Smooth muscle cell (in vitro differentiated cells): Measurements from ENCODE around the gene GZMM. TPM values are rescaled to one million over a fixed set of nuclear protein-coding genes. Genes with fewer than 3 reads are reported as not detected.

ENCODE experiments used
- DNase-seq: peaks from one replicate; lab custom pipeline; 2025; ENCODE audit not compliant: unreplicated experiment; lab: John Stamatoyannopoulos, UW
- H2AFZ ChIP-seq: fragments of 200-600 bp; sonication (generic); 2 replicates; pipeline ENCODE4 v1.6.0; 2016; ENCODE audit warnings: antibody characterized with exemption, low read depth, mild to moderate bottlenecking
- H3F3A ChIP-seq: fragments of 200-600 bp; sonication (generic); 2 replicates; pipeline ENCODE4 v1.6.0; 2017; ENCODE audit warnings: antibody characterized with exemption, low read depth
- H3K27ac ChIP-seq: fragments of 200-600 bp; sonication (generic); 2 replicates; pipeline ENCODE4 v1.5.1; 2016; ENCODE audit warnings: low read depth, mild to moderate bottlenecking
- H3K27me3 ChIP-seq: fragments of 200-600 bp; sonication (generic); 2 replicates; pipeline ENCODE4 v1.6.1; 2016; ENCODE audit warnings: low read depth, mild to moderate bottlenecking
- H3K36me3 ChIP-seq: fragments of 200-600 bp; sonication (generic); 2 replicates; pipeline ENCODE4 v1.5.1; 2016; ENCODE audit warnings: low read depth
- H3K4me1 ChIP-seq: fragments of 200-600 bp; sonication (generic); 2 replicates; pipeline ENCODE4 v1.5.1; 2016; ENCODE audit warnings: low read depth
- H3K4me2 ChIP-seq: fragments of 200-600 bp; sonication (generic); 2 replicates; pipeline ENCODE4 v1.6.0; 2016; ENCODE audit warnings: mild to moderate bottlenecking
- H3K4me3 ChIP-seq: fragments of 200-600 bp; sonication (generic); 2 replicates; pipeline ENCODE4 v1.5.1; 2016; ENCODE audit warnings: mild to moderate bottlenecking
- H3K79me2 ChIP-seq: fragments of 200-600 bp; sonication (generic); 2 replicates; pipeline ENCODE4 v1.6.0; 2016; ENCODE audit warnings: low read depth, mild to moderate bottlenecking
- H3K9ac ChIP-seq: fragments of 200-600 bp; sonication (generic); 2 replicates; pipeline ENCODE4 v1.6.0; 2016; ENCODE audit warnings: low read depth
- H3K9me3 ChIP-seq: fragments of 200-600 bp; sonication (generic); replicated peaks from 2 replicates; pipeline ENCODE4 v1.5.1; 2016; ENCODE audit warnings: low read depth
- H4K20me1 ChIP-seq: fragments of 200-600 bp; sonication (generic); 2 replicates; pipeline ENCODE4 v1.6.0; 2016; ENCODE audit warnings: low read depth
- whole genome bisulfite sequencing: methylation state at CpG from one replicate; pipeline ENCODE4 v1.1.7; 2016; ENCODE audit warnings: low lambda C conversion rate; 5-methylcytosine and 5-hydroxymethylcytosine counted together
- polyA plus RNA-seq: library from polyadenylated mRNA; unstranded; fragments of >200 nt; fragmentation: Nextera tagmentation; extraction: Ambion mirVana; gene quantifications from 2 replicates; pipeline ENCODE4 v1.2.1, GENCODE V29; 2016
- total RNA-seq: library from RNA; depleted of rRNA; stranded (reverse); fragments of >200 nt; gene quantifications from 2 replicates; pipeline ENCODE4 v1.2.3, GENCODE V29; 2014
- TF ChIP-seq, protein P1 (sequence below): fragments of 200-600 bp; sonication (generic); IDR thresholded peaks from 2 replicates; pipeline ENCODE4 v1.5.1; 2017; ENCODE audit warnings: borderline replicate concordance, mild to moderate bottlenecking, antibody characterized with exemption; ENCODE audit not compliant: insufficient read depth, poor library complexity, severe bottlenecking

Gene GZMM
- total and polyA plus RNA-seq, 2 experiments from 2014 or later, result 0.23 TPM; not detected in 1

GRCh38 chr19:570937-571565, 27.2 kb downstream of the GZMM start:
- TF ChIP-seq, protein P1, sequence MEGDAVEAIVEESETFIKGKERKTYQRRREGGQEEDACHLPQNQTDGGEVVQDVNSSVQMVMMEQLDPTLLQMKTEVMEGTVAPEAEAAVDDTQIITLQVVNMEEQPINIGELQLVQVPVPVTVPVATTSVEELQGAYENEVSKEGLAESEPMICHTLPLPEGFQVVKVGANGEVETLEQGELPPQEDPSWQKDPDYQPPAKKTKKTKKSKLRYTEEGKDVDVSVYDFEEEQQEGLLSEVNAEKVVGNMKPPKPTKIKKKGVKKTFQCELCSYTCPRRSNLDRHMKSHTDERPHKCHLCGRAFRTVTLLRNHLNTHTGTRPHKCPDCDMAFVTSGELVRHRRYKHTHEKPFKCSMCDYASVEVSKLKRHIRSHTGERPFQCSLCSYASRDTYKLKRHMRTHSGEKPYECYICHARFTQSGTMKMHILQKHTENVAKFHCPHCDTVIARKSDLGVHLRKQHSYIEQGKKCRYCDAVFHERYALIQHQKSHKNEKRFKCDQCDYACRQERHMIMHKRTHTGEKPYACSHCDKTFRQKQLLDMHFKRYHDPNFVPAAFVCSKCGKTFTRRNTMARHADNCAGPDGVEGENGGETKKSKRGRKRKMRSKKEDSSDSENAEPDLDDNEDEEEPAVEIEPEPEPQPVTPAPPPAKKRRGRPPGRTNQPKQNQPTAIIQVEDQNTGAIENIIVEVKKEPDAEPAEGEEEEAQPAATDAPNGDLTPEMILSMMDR, result no peak

GRCh38 chr19:571566-571974, 27.7 kb downstream of the GZMM start:
- H3K27ac ChIP-seq, result peak overlapping the region; percentile 81
- H3K79me2 ChIP-seq, result peaks cover 41% of the 10 kb centered on the region
- DNase-seq, result no peak
- WGBS, result 2% methylated on average over 14 of the region's 14 CpGs
- H3K27me3 ChIP-seq, result no peaks in the 10 kb centered on the region
- H4K20me1 ChIP-seq, result peaks cover 38% of the 10 kb centered on the region
- TF ChIP-seq, protein P1, result no peak
- H3K36me3 ChIP-seq, result no peaks in the 10 kb centered on the region
- peak overlapping the region; percentile 74 for H2AFZ ChIP-seq
- H3K4me1 ChIP-seq, result peaks cover 16% of the 10 kb centered on the region
- H3F3A ChIP-seq, result peaks cover 15% of the 10 kb centered on the region
- peak overlapping the region; percentile 93 for H3K4me2 ChIP-seq
- peak overlapping the region; percentile 99 for H3K4me3 ChIP-seq
- H3K9ac ChIP-seq, result peak overlapping the region; percentile 21
- H3K9me3 ChIP-seq, result no peaks in the 10 kb centered on the region

More at GRCh38 chr19:570937-571565, 27.2 kb downstream of the GZMM start:
- H4K20me1 ChIP-seq, result peaks cover 32% of the 10 kb centered on the region
- H3K36me3 ChIP-seq, result no peaks in the 10 kb centered on the region
- peak overlapping the region; percentile 99 for H3K4me3 ChIP-seq
- H3K4me1 ChIP-seq, result peaks cover 14% of the 10 kb centered on the region
- H3K9me3 ChIP-seq, result no peaks in the 10 kb centered on the region
- peaks cover 36% of the 10 kb centered on the region for H3K79me2 ChIP-seq
- WGBS, result 5% methylated on average over 45 of the region's 45 CpGs
- peak overlapping the region; percentile 74 for H2AFZ ChIP-seq
- H3K9ac ChIP-seq, result peak overlapping the region; percentile 21
- H3K4me2 ChIP-seq, result peak overlapping the region; percentile 93
- H3F3A ChIP-seq, result peaks cover 15% of the 10 kb centered on the region
- peak overlapping the region; percentile 81 for H3K27ac ChIP-seq
- no peak for DNase-seq
- H3K27me3 ChIP-seq, result no peaks in the 10 kb centered on the region

DNA sequence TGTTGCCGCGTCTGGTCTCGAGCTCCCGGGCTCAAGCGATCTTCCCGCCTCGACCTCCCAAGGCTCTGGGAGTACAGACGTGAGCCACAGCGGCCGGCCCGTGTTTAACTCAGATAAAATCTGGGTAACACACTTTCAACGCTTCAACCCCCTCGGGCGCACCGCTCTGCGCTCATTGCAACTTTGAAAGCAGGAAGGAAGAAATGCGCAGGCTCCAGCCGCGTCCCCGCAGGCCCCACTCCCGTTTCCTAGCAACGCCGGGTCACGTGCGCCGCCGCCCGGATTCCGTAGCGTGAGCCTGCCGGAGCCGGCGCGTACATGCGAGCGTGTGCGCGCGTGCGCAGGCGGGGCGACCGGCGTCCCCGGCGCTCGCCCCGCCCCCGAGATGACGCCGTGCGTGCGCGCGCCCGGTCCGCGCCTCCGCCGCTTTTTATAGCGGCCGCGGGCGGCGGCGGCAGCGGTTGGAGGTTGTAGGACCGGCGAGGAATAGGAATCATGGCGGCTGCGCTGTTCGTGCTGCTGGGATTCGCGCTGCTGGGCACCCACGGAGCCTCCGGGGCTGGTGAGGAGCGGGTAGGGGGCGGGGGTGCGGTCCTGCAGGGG, 28.4 kb downstream of the GZMM start, which contains the start of gene BSG:
Gene BSG (plus strand): TSS at position 457 of the 603 bp plus-strand sequence. CDS start 39 bp downstream, at position 496.
- peaks cover 48% of the 10 kb centered on the region for H3K79me2 ChIP-seq
- H3K9me3 ChIP-seq, result no peaks in the 10 kb centered on the region
- peaks cover 16% of the 10 kb centered on the region for H3K4me1 ChIP-seq
- peak within 1 kb of the TSS; percentile 74 for H2AFZ ChIP-seq
- peak within 1 kb of the TSS; percentile 98 for H3K9ac ChIP-seq
- peak within 1 kb of the TSS; percentile 97 for H3K4me2 ChIP-seq
- H3K27ac ChIP-seq, result peak within 1 kb of the TSS; percentile 81
- TF ChIP-seq, protein P1, result no peak
- peak; percentile 92 for DNase-seq
- H3K27me3 ChIP-seq, result no peaks in the 10 kb centered on the region
- H4K20me1 ChIP-seq, result peaks cover 44% of the 10 kb centered on the region
- 1% methylated on average over 74 of the region's 79 CpGs for WGBS
- peaks cover 15% of the 10 kb centered on the region for H3F3A ChIP-seq
- no peaks in the 10 kb centered on the region for H3K36me3 ChIP-seq
- H3K4me3 ChIP-seq, result peak within 1 kb of the TSS; percentile 99
